D721Med (cell line): ENCODE measurements around the gene SKA1.

Experiments
- DNase-seq: peaks from one replicate; pipeline ENCODE4 v3.0.0; 2011; ENCODE audit warnings: low spot score; ENCODE audit not compliant: insufficient read length
- FAIRE-seq: peaks from 2 replicates; lab custom pipeline; 2011; peaks lifted over from hg19 to GRCh38; lab: Jason Lieb, UNC
- CTCF ChIP-seq: IDR thresholded peaks from 2 replicates; pipeline ENCODE4 v1.5.1; 2012; ENCODE audit warnings: mild to moderate bottlenecking, control low read depth; ENCODE audit not compliant: insufficient read depth; ENCODE audit errors: missing control alignments

Gene SKA1

GRCh38 chr18:50340078-50340477 lies 34.8 kb upstream of the SKA1 start:
- no peak for TF ChIP-seq CTCF
- no peak for DNase-seq
- FAIRE-seq: no peak

GRCh38 chr18:50341443-50341842 lies 33.4 kb upstream of the SKA1 start:
- no peak for DNase-seq
- no peak for TF ChIP-seq CTCF
- FAIRE-seq: no peak

GRCh38 chr18:50350699-50351098 lies 24.1 kb upstream of the SKA1 start:
- TF ChIP-seq CTCF: no peak
- FAIRE-seq (no peak), DNase-seq (no peak)

- no peak for TF ChIP-seq CTCF
- no peak for DNase-seq
- FAIRE-seq: no peak
Observed at GRCh38 chr18:50356036-50356945, 18.6 kb upstream of the SKA1 start.

- no peak for FAIRE-seq
- DNase-seq: no peak
- TF ChIP-seq CTCF: no peak
Observed at GRCh38 chr18:50358844-50359243, 16.0 kb upstream of the SKA1 start.

GRCh38 chr18:50359806-50360205 lies 15.0 kb upstream of the SKA1 start:
- no peak for FAIRE-seq

More at GRCh38 chr18:50359806-50360205, 15.0 kb upstream of the SKA1 start:
- no peak for DNase-seq
- TF ChIP-seq CTCF: no peak
